Measurements from ENCODE around the gene AGGF1.

Gene AGGF1

DNA sequence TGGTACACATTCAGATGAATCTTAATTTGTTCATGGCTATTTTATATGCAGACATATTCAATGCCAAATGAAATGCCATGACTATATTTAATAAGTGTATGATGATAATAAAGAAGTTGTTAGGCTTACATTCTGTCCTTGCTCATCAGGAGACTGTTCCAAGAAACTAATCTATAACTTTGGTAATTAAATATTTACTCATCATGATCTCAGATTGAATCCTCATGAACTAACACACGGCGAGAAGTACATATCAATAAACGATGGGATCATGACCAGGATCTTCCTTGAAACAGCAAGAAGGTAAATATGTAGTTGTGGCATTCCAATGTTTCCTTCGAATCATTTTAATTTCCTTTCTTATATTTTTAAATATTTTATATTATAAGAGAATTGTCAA, 12.5 kb upstream of the AGGF1 start:
- CTCF ChIA-PET: interaction anchor here (0.6 to 1.9 kb wide), 2 partner anchors 149 to 422 kb away, joined by 3 to 29 read pairs; no protein-coding TSS in a partner anchor
- POLR2A ChIA-PET (ENCODE audit: low non-redundant PET): no interaction called here
- DNase-seq (ENCODE audit: low spot score): no peak

DNA sequence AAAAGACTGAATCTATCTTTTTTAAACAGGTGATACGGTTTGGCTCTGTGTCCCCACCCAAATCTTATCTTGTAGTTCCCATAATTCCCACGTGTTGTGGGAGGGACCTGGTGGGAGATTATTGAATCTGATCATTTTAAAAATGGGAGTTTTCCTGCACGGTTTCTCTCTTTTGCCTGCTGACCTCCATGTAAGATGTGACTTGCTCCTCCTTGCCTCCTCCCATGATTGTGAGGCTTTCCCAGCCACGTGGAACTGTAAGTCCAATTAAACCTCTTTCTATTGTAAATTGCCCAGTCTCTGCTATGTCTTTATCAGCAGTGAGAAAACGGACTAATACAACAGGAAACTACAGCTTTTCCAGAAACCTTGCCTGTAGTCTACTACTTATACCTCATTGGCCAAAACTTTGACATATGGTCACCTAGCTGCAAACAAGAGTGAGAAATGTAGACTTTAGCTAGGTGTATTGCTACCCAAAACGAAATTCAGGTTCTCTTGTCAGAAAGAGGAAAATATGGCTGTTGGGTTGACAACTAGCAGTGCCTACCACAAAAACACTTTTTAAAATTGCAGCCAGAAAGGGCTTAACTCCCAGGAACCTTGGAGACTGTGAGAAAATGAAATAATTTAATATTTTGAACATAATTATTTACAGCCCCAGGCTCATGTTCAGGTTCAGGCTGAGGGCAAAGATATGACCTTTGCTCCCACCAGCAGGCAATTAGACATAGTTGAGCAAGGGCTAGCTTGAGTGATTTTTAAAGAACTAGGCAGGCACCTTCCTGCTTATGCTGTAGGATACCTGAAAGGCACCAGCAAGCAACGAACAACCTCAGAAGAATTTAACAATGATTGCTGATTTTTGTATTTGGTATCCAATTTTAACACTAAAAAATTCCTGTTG, 7.4 kb upstream of the AGGF1 start:
- DNase-seq (ENCODE audit: low spot score): no peak
- POLR2A ChIA-PET (ENCODE audit: low non-redundant PET): no interaction called here
- no peak overlapping the region for H3K27ac ChIP-seq
- CTCF ChIA-PET: no interaction called here
- TF ChIP-seq, protein P1, sequence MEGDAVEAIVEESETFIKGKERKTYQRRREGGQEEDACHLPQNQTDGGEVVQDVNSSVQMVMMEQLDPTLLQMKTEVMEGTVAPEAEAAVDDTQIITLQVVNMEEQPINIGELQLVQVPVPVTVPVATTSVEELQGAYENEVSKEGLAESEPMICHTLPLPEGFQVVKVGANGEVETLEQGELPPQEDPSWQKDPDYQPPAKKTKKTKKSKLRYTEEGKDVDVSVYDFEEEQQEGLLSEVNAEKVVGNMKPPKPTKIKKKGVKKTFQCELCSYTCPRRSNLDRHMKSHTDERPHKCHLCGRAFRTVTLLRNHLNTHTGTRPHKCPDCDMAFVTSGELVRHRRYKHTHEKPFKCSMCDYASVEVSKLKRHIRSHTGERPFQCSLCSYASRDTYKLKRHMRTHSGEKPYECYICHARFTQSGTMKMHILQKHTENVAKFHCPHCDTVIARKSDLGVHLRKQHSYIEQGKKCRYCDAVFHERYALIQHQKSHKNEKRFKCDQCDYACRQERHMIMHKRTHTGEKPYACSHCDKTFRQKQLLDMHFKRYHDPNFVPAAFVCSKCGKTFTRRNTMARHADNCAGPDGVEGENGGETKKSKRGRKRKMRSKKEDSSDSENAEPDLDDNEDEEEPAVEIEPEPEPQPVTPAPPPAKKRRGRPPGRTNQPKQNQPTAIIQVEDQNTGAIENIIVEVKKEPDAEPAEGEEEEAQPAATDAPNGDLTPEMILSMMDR (conservative IDR thresholded peaks at IDR 0.05; ENCODE audit: low read depth): no peak

More for the DNA sequence above, 12.5 kb upstream of the AGGF1 start:
- TF ChIP-seq, protein P1 (conservative IDR thresholded peaks at IDR 0.05; ENCODE audit: low read depth): no peak
- no peak overlapping the region for H3K27ac ChIP-seq

DNA sequence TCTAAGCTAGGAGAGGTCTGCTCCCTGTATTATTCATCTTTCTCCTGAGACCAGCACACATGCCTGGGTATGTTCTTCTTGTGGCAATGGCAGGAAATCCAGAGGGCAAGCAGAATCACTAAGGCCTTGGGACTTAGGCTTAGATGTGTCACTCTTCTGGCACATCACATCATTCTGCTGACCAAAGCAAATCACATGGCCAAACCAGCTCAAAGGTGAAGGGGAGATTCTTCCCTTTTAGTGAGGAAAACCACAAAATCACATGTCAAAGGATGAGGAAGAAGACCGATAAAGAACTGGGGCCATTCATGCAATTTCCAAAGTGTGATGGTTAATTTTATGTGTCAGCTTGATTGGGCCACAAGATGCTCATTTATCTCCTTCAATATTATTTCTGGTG, 5.7 kb upstream of the AGGF1 start:
- CTCF ChIA-PET: interaction anchor here (0.6 kb wide), 1 partner anchor 52 kb away, joined by 3 read pairs; no protein-coding TSS in a partner anchor

DNA sequence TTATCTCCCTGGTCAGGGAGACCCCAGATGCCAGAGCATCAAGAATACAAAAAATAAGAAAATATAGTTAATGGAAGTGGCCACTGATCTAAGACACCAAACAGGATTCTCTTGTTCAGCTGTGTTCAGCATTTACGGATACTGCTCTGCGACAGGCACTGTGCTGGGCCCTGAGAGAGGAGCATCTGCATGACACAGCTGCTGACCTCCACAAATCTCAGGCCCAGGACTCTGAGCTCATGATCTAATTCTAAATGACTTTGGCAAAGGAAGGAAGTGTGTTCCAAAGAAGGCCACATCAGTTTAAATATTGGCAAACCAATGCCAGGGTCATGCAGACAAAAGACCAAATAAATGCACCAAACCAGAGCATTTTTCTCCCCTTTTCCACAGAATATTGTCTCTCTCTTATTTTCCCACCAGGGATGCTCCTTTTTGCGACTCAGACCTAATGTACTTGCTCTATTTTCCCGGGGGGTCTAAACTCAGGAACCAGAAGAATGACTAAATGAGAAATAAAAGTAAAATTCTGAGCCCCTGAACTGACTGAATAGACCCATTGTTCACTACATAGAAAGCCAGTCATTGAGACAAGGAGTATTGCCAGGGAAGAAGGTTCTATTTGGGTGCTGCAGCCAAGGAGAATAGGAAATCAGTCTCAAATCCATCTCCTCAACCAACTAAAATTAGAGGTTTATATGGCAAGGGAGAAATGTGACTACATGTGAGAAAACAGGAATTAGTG, 1.4 kb upstream of the AGGF1 start:
- H3K27ac ChIP-seq: no peak overlapping the region
- DNase-seq (ENCODE audit: low spot score): no peak
- ChIA-PET POLR2A (ENCODE audit: low non-redundant PET) (no interaction called here), CTCF (interaction anchor here (0.6 kb wide), 1 partner anchor 721 kb away, joined by 4 read pairs; no protein-coding TSS in a partner anchor)
- TF ChIP-seq, protein P1 (conservative IDR thresholded peaks at IDR 0.05; ENCODE audit: low read depth): no peak

More for the DNA sequence above, 5.7 kb upstream of the AGGF1 start:
- TF ChIP-seq, protein P1 (conservative IDR thresholded peaks at IDR 0.05; ENCODE audit: low read depth): no peak
- POLR2A ChIA-PET (ENCODE audit: low non-redundant PET): no interaction called here
- no peak for DNase-seq (ENCODE audit: low spot score)
- no peak overlapping the region for H3K27ac ChIP-seq

DNA sequence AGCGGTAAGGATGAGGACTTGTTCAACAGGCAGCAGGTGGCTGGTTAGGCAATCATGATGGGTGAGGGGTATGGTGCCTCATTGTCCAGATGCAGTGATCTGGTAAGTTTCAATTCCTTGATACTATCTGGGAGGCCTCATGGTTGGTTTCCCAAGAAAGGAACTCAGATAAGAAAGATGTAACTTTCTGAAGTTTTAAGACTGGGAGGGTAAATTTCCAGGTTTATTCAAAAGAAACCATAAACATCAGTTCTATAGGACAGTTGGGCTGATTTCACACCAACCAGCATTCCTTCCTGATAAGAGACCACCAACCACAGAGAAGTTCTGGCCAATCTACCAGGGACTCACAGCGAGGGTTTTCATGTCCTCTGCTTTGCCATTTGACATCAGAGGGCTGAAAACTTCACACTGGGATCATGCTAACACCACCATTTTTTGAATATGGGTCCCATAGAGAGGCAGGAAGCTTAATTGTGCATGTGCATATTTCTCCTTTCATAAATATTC, 773 bp upstream of the AGGF1 start:
- ChIA-PET CTCF (no interaction called here), POLR2A (ENCODE audit: low non-redundant PET) (no interaction called here)
- H3K27ac ChIP-seq: no peak overlapping the region
- DNase-seq (ENCODE audit: low spot score): no peak
- TF ChIP-seq, protein P1 (conservative IDR thresholded peaks at IDR 0.05; ENCODE audit: low read depth): no peak

DNA sequence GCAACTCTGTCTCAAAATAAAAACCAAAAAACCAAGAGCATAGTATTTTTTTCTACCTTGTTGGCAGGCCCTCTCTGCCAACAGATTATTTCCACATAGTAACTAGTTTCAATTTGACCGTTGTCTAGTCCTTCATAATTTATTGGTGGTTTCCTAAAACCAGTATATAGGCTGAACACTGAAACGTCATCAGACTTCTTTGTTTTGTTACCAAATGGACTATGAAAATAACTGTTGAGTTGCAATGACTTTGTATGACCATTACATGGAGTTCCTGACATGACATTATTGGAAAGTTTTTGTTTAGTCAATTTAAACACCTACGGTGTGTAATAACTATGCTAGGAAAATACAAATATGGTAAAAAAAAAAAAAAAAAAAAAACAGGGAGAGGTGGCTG, 1.7 kb downstream of the AGGF1 start:
- no peak overlapping the region for H3K27ac ChIP-seq
- TF ChIP-seq, protein P1 (conservative IDR thresholded peaks at IDR 0.05; ENCODE audit: low read depth): no peak
- ChIA-PET POLR2A (ENCODE audit: low non-redundant PET) (no interaction called here), CTCF (interaction anchor here (0.6 to 1.6 kb wide), 3 partner anchors 162 to 486 kb away, joined by 3 to 4 read pairs (median 3); no protein-coding TSS in a partner anchor)
- no peak for DNase-seq (ENCODE audit: low spot score)
